G401 (cell line): ENCODE results near the gene C12orf60. TPM values are rescaled to one million over a fixed set of nuclear protein-coding genes. Genes with fewer than 3 reads are reported as not detected.
"Not testable (repeated sequence)": the region's sequence is repeated elsewhere in the genome, so short reads cannot be mapped to it uniquely, and the experiment has no call there.

Experiments used
- DNase-seq: peaks from one replicate; pipeline ENCODE4 v3.0.0-alpha.2; 2015; ENCODE audit warnings: low spot score
- in situ Hi-C: cut with HindIII; loops from 2 replicates; pipeline ENCODE4 v1.10.0; 2016; ENCODE audit warnings: low sequenced_read_pairs, mixed read lengths
- total RNA-seq: library from RNA; depleted of rRNA; stranded (reverse); fragments of >200 nt; shearing (Covaris generic); gene quantifications from 2 replicates; pipeline ENCODE4 v1.2.3, GENCODE V29; 2014; rRNA removed

The C12orf60 gene, protein sequence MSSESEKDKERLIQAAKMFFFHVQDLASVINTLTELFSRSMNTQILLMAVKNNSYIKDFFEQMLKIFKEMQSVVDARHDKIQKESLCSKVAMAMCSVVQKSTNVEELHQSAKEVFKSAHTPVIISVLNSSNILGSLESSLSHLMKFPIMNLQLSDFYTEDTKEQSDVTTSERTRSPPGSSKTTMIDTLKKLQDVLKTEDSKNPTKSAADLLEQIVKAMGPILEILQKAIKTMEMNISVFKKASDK
- total RNA-seq = 1.6 and 2.6 TPM in 2 replicates

DNA sequence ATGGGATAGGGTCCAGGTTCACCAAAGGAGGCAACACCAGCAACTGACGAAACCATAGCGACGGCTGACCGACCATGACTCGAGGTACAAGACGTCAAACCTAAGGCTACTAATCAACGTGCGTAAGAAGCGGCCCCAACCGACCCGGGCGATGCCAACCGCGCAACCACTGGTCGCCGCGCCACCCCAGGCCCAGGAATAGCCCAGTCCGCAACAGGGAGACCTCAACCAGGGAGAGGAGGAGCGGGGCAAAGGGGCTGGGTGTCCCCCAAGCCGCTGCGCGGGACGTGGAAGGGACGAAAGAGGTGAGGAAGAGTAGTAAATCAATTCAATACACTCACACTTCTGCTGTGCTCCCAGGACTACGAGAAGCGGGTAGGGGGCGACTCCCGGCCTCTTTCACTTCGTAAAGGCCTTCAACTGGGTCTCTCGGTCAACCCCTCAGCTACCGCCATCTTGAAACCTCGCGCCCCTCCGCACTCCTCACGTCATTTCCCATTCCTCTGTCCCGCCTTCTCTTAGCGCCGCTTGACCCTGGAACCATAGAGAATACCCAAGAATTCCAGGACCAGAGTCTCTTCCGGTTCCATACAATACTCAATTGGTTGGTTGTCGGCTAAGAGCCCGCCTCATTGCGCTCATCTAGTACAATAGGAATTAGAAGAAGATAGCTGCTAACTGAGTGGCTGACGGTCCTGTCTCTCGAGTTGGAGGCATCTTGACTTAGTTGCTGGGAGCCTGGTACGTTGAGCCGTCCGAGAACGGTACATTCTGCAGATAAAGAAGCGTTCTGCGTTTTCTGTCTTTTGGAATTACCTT lies at the start of gene C12orf60, which contains the start of gene WBP11:
Gene C12orf60, plus strand, starts transcription at position 660 of the 819 bp plus-strand sequence. CDS start 19,266 bp downstream, outside the sequence.
Gene WBP11, minus strand, starts transcription at position 468 of the 819 bp plus-strand sequence. CDS start 2,095 bp downstream, outside the sequence.
- peak; percentile 100 for DNase-seq
- in situ Hi-C loops = no loop called here

DNA sequence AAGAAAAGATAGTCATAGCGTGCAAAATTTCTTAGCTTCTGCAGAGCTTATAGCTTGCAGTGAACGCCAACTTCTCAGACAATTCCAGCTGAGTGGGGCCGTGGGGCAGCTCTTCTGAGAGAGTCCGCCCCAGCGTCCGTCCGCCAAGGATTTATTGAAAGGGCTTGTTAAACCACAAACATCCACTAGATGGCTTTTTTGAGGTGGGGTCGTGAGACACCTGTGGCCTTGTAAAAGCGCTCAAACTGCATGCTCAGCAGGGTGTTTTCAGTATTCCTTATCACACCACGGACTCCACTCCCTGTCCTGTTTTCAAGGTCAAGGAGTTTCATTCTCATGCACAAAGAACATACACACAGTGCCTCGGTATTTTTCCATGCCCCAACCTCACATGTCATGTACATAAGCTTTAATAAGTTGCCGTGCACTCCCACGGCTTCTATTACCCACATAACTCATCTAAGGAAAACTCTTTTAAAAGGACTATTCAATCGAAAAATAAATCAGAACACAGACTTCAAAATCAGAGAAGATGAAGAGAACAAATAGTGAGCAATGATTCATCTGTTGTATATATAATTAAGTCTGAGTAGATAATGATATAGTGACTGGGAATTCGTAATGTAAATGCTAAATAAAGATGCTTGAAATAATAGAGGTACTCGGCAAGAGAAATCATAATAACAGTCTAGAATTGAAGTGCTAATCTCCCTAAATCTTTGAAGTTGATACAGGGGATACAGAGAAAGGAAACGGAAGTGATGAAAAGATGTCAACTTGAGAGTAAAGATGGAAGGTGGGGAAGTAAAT lies 46.9 kb upstream of the C12orf60 start:
- in situ Hi-C loops = no loop called here

DNA sequence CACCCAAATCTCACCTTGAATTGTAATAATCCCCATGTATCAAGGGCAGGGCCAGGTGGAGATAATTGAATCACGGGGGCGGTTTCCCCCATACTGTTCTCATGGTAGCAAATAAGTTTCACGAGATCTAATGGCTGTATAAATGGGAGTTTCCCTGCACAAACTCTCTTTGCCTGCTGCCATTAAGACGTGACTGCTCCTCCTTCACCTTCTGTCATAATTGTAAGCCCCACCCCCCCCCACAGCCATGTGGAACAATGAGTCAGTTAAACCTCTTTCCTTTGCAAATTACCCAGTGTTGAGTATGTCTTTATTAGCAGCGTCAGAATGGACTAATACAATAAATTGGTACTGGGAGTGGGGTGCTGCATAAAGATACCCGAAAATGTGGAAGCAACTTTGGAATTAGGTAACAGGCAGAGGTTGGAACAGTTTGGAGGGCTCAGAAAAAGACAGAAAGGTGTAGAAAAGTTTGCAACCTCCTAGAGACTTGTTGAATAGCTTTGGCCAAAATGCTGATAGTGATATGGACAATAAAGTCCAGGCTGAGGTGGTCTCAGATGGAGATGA lies 43.7 kb upstream of the C12orf60 start:
- DNase-seq, in situ Hi-C loops: not testable (repeated sequence)

More for the DNA sequence above, 46.9 kb upstream of the C12orf60 start:
- DNase-seq = no peak

DNA sequence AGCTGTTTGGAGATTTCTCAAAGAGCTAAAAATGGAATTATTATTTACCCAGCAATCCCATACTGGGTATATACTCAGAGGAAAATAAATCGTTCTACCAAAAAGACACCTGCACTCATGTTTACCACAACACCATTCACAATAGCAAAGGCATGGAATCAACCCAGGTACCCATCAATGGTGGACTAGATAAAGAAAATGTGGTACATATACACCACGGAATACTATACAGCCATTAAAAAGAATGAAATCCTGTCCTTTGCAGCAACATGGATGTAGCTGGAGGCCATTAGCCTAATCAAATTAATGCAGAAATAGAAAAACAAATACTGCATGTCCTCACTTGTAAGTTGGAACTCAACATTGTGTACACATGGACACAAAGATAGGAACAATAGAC lies 38.1 kb upstream of the C12orf60 start:
- no peak for DNase-seq
- in situ Hi-C loops = no loop called here

DNA sequence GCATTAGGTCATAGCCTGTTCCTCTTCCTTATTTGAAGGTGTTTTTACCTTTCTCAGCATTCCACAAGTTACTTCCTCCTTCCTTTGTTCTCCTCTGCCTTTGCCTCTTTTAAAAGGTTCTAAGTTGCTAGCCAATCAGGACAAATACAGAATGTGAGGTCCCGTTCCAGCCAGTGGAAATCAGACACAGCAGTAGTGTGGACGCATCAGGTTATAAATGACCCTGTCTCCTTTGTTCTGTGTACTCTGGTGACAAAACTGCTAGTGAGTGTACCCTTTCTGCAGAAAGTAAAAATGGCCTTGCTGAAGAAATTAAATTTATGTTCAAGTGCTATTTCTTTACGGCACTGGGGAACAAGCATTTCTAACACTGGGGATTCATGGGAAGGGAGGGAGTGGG lies 37.5 kb upstream of the C12orf60 start:
- in situ Hi-C loops, DNase-seq: not testable (repeated sequence)

DNA sequence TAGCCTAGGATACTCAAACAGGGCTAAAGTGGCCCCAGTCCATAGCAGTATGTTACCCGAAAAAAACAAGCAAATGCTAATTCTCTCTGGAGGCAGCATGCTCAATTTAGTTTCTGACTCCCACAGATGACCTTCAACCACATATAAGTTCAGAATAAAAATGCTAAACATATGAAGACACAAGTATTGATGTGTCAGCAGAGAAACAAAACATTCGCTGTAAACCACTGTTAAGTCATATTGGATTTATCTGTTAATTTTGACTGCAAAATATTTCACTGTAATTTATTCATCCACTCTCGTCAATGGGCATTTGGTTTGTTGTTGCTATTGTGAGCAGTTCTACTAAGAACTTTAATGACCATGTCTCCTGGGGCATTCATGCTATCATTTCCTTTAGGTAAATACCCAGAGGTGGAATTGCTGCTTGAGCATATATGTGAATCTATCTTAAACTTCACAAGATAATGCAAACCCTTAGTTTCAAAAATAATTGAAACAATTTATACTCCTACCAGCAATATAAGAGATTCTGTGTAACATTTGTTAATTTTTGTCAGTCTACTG lies 36.7 kb upstream of the C12orf60 start:
- no peak for DNase-seq

DNA sequence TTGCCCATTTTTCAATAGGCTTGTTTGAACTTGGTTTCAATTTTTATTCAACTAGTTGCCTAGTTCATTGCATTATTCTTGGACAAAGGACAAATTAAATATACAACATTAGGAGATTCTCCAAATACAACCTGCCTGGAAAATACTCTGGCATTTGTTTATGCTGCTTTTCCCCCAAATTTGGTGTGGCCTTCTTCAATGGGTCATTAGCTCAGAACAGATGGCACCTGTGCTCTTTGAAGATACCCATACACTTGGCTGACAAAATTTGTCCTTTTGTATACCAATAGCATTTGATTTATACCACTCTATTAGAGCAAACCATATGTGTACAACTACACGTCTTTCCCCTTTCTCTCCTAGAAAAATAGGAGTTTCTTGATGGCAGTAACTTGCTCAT lies 35.9 kb upstream of the C12orf60 start:
- DNase-seq = peak; percentile 53
- in situ Hi-C loops = no loop called here

More for the DNA sequence above, 36.7 kb upstream of the C12orf60 start:
- in situ Hi-C loops = no loop called here

DNA sequence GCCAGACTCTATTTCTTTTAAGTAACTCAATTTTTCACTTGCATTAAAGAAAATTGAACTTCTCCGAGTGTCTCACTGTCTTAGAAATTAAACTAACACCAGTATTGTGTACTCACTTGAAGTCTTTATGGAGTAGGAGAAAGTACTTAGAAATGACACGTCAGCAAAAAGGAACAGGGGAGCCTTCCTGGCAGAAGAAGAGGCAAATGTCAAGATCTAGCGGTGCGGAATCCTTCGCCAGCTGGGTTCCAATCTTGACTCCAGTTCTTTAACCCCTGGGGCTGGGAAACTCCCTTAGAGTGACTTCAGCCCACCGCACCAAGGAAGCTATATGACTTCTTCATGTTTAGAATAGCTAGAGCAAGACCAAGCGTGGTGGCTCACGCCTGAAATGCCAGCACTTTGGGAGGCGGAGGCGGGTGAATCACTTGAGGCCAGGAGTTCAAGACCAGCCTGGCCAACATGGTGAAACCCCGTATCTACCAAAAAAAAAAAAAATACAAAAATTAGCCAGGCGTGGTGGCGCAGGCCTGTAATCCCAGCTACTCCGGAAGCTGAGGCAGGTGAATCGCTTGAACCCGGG lies 34.6 kb upstream of the C12orf60 start:
- in situ Hi-C loops = no loop called here
- peak; percentile 30 for DNase-seq

DNA sequence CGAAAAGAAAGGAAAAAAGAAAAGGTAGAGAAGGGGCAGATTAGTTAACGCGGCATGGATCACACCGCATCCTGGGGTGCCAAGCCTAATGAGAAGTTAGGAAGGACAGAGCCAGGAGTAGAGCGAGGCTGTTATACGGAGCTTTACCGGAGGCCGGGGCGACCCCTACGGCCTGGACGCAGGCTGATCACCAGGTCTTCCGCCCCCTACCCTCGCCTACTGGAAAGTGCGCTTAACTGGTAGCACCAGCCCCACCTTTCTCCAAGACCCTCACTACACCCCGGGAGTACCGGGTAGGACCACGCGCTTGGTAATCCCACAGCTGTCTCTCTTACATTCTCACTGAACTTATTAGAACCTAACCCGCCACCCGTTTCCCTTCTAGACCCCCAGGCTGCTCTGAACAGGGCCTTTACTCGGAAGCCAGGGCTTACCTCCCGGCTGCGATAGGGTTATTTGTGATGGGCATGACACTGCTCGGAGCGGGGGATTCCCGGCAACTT lies 34.0 kb upstream of the C12orf60 start:
- in situ Hi-C loops = no loop called here
- no peak for DNase-seq

DNA sequence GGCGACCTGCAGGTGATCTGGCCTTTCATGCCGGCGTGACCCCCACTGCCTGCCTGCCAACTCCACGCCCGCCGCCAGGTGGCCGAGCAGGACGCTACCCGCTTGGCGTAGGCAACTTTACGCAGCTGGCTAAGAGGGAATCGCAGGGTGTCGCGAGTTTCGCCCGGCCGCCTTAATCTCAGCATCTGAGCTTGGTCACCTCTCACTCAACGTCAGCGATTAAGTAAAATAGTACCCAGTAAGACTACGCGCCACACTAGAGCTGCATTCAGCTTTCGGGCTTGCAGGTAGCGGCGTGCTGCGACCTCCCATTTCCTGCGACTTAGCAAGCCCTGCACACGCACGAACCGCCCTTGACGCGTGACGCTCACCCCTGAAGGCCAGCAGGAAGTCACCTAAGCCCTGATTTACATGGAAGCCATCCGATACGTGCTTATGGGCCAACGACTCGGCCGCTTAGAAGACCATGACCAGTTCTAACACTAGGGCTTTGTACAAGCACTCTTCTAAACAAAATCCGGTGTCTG lies 33.4 kb upstream of the C12orf60 start:
- in situ Hi-C loops = no loop called here
- DNase-seq = peak; percentile 86

DNA sequence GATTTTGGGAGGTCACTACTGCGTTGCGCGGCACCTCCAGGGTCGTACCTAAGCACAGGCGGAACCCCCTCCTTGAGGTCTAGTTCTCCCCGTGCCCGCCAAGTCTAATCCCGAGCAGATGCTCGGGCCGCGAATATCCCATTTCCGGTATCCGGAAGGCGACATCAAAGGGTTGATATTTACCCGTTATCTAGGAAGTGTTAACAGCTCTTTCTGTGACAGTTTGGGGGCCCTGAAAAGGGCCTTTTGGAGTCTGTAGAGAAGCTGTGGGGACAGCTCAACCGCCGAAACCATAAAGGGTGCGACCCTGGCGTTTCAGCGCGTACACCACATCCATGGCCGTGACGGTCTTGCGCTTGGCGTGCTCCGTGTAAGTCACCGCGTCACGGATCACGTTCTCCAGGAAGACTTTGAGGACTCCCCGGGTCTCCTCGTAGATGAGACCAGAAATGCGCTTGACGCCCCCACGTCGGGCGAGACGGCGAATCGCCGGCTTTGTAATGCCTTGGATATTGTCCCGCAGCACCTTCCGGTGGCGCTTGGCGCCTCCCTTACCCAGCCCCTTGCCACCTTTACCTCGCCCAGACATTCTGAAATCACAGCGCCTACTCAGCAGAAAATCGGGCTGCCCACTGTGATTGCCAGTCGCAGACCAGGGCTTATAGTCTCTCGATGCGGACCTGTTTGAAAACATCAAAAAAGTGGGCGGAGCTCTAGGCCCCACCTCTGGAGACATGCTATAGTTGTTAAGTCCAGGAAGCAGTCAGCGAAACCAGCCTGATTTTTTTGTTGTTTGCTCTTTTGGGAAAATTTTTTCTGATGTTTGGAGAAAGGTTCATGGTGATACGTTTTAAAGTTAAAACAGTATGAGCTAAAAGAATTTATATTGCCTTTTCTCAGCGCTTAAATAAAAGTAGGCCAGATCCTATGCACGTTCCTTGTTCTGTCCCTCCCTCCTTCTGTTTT lies 32.7 kb upstream of the C12orf60 start:
- peak; percentile 97 for DNase-seq
- in situ Hi-C loops = no loop called here

DNA sequence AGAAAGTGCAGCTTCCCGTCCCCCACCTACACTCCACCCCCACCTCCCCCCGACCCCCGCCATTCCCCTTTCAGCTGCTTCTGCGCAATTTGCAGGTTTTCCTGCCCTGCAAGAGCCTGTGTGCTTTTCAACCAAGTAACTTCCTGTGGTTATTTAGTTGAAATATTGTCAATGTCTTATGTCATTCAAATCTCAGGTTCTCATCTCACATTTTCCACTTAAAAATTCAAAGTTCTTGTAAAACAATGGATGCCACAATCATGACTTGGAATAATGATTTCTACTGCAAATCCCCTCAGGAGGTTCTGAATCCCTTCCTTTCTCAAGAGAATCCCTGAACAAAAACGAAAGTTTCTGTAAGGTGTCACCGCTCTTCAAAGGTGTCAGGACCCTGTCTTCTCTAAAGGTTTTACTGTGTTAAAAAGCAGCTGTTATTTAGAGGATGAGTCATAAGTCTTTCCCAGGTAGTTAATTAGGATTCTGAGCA lies 31.8 kb upstream of the C12orf60 start:
- in situ Hi-C loops = no loop called here
- DNase-seq = no peak

DNA sequence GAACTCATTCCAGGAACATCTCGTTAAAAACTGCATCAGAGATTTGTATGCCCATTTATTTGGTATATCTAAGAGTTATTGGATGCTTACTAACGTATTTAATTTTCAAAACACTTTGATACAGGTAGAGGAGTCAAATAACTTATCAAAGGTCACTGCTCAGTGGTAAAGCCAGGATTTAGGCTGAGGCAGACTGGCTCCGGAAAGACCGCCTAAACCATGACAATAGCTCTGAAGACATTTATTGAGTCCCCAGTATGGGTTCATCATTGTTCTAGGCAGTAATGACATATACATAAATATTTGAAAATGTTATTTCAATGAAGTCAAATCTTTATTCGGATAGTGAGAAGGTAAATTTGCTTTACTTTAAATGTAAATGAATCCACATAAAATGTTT lies 30.5 kb upstream of the C12orf60 start:
- in situ Hi-C loops = no loop called here
- no peak for DNase-seq

DNA sequence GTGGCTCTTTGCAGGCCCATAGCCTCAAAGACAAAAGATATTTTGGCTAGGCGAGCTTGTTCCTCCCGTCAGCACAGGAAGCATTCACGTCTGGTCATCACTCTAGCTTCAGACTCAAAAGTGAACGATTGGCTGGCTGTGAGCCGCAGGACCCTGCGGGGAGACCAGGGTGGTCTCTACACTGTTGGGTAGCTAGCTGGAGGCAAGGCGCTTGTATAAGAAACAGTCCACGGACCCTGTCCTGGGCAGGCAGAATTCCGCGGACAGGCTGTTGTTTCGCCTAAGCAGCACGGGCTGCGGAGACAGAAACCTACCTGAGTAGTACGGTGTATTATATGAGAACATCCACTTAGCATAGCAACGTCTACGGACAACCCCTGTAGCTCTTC lies 29.8 kb upstream of the C12orf60 start:
- in situ Hi-C loops = no loop called here
- DNase-seq = no peak

DNA sequence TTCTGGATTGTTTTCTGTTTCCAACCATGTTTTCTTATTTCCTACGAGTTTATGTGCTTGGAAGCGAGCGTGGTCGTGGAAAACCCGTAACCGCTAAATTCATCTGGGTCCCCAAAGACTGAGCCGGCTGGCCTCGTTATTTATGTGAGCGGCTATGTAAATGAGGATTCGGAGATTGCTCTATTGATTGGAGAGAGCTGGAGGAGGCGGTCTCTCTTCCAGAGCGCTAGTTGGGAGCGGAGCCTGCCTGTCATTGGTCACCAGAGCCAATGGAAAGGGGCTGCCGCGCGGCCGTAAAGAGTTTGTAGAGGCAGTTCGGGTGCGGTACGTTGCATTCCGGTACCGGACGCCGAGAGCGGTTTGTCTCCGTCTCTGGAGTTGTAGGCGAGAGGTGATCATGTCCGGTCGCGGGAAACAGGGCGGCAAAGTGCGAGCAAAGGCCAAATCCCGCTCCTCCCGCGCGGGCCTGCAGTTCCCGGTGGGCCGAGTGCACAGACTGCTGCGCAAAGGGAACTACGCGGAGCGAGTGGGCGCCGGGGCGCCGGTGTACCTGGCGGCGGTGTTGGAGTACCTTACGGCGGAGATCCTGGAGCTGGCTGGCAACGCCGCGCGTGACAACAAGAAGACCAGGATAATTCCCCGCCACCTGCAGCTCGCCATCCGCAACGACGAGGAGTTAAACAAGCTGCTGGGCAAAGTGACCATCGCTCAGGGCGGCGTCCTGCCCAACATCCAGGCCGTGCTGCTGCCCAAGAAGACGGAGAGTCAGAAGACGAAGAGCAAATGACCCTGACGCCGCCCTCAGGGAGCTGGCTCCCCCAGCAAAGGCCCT lies 29.2 kb upstream of the C12orf60 start:
- in situ Hi-C loops = no loop called here
- peak; percentile 97 for DNase-seq
